ENCODE measurements around the gene SCFD2.
A peak's percentile ranks its signal among the peaks of the same experiment; 100 is the strongest.
"Not testable (repeated sequence)": the region's sequence is repeated elsewhere in the genome, so short reads cannot be mapped to it uniquely, and the experiment has no call there.

Gene SCFD2
- total RNA-seq, result 19.7 to 26.9 (median 21.1) reads per million in 3 donors

GRCh38 chr4:53365486-53366300, at the start of gene SCFD2:
Gene SCFD2, minus strand, starts transcription at chr4:53366061.
- H3K27me3 ChIP-seq (replicated peaks; ENCODE audit: control insufficient read depth, insufficient read depth, low read length, poor library complexity, severe bottlenecking), result no peaks in the 10 kb centered on the region
- H3K27ac ChIP-seq (ENCODE audit: insufficient read depth, low read length, poor library complexity, severe bottlenecking), result peak within 1 kb of the TSS; percentile 73
- peak; percentile 95 to 97 (median 96) for DNase-seq
- no peaks in the 10 kb centered on the region for H3K36me3 ChIP-seq (ENCODE audit: control insufficient read depth, insufficient read depth, low read length)
- H3K4me1 ChIP-seq (ENCODE audit: control insufficient read depth, insufficient read depth, low read length, poor library complexity, severe bottlenecking), result peaks cover 16% of the 10 kb centered on the region
- H3K4me3 ChIP-seq (ENCODE audit: insufficient read depth, low read depth, low read length, poor library complexity, severe bottlenecking), result peak within 1 kb of the TSS; percentile 83
- H3K9me3 ChIP-seq (ENCODE audit: control insufficient read depth, low read length), result no peaks in the 10 kb centered on the region

GRCh38 chr4:53409479-53409878, 43.6 kb upstream of the SCFD2 start:
- not testable (repeated sequence) for H3K36me3 ChIP-seq (ENCODE audit: control insufficient read depth, insufficient read depth, low read length); H3K4me1 ChIP-seq (ENCODE audit: control insufficient read depth, insufficient read depth, low read length, poor library complexity, severe bottlenecking); H3K27ac ChIP-seq (ENCODE audit: insufficient read depth, low read length, poor library complexity, severe bottlenecking); DNase-seq; H3K4me3 ChIP-seq (ENCODE audit: insufficient read depth, low read depth, low read length, poor library complexity, severe bottlenecking); H3K9me3 ChIP-seq (ENCODE audit: control insufficient read depth, low read length); H3K27me3 ChIP-seq (replicated peaks; ENCODE audit: control insufficient read depth, insufficient read depth, low read length, poor library complexity, severe bottlenecking)

- no peak overlapping the region for H3K4me3 ChIP-seq (ENCODE audit: insufficient read depth, low read depth, low read length, poor library complexity, severe bottlenecking)
- no peak for DNase-seq
- no peaks in the 10 kb centered on the region for H3K27me3 ChIP-seq (replicated peaks; ENCODE audit: control insufficient read depth, insufficient read depth, low read length, poor library complexity, severe bottlenecking)
- no peaks in the 10 kb centered on the region for H3K9me3 ChIP-seq (ENCODE audit: control insufficient read depth, low read length)
- H3K36me3 ChIP-seq (ENCODE audit: control insufficient read depth, insufficient read depth, low read length), result peaks cover 27% of the 10 kb centered on the region
- no peak overlapping the region for H3K27ac ChIP-seq (ENCODE audit: insufficient read depth, low read length, poor library complexity, severe bottlenecking)
- H3K4me1 ChIP-seq (ENCODE audit: control insufficient read depth, insufficient read depth, low read length, poor library complexity, severe bottlenecking), result peaks cover 17% of the 10 kb centered on the region
These were observed 14.4 kb upstream of the SCFD2 start for GRCh38 chr4:53380221-53380620.

- peaks cover 17% of the 10 kb centered on the region for H3K4me1 ChIP-seq (ENCODE audit: control insufficient read depth, insufficient read depth, low read length, poor library complexity, severe bottlenecking)
- H3K9me3 ChIP-seq (ENCODE audit: control insufficient read depth, low read length), result no peaks in the 10 kb centered on the region
- peak overlapping the region; percentile 81 for H3K4me3 ChIP-seq (ENCODE audit: insufficient read depth, low read depth, low read length, poor library complexity, severe bottlenecking)
- no peak for DNase-seq
- H3K27ac ChIP-seq (ENCODE audit: insufficient read depth, low read length, poor library complexity, severe bottlenecking), result peak overlapping the region; percentile 78
- no peaks in the 10 kb centered on the region for H3K27me3 ChIP-seq (replicated peaks; ENCODE audit: control insufficient read depth, insufficient read depth, low read length, poor library complexity, severe bottlenecking)
- peaks cover 9% of the 10 kb centered on the region for H3K36me3 ChIP-seq (ENCODE audit: control insufficient read depth, insufficient read depth, low read length)
These were observed 12.3 kb upstream of the SCFD2 start for GRCh38 chr4:53378171-53378482.

- peak within 1 kb of the TSS; percentile 81 for H3K4me3 ChIP-seq (ENCODE audit: insufficient read depth, low read depth, low read length, poor library complexity, severe bottlenecking)
- DNase-seq, result peak; percentile 90 to 94 (median 93)
- H3K27me3 ChIP-seq (replicated peaks; ENCODE audit: control insufficient read depth, insufficient read depth, low read length, poor library complexity, severe bottlenecking), result no peaks in the 10 kb centered on the region
- H3K27ac ChIP-seq (ENCODE audit: insufficient read depth, low read length, poor library complexity, severe bottlenecking), result peak within 1 kb of the TSS; percentile 78
- peaks cover 6% of the 10 kb centered on the region for H3K36me3 ChIP-seq (ENCODE audit: control insufficient read depth, insufficient read depth, low read length)
- no peaks in the 10 kb centered on the region for H3K9me3 ChIP-seq (ENCODE audit: control insufficient read depth, low read length)
- peaks cover 17% of the 10 kb centered on the region for H3K4me1 ChIP-seq (ENCODE audit: control insufficient read depth, insufficient read depth, low read length, poor library complexity, severe bottlenecking)
These were observed 11.7 kb upstream of the SCFD2 start, which contains the start of gene FIP1L1 for GRCh38 chr4:53377319-53378170. Gene FIP1L1, plus strand, starts transcription at chr4:53377641. Its CDS starts 198 bp downstream, at chr4:53377839.

GRCh38 chr4:53376900-53377299, 11.0 kb upstream of the SCFD2 start:
- DNase-seq, result no peak
- Histone ChIP-seq H3K27ac (ENCODE audit: insufficient read depth, low read length, poor library complexity, severe bottlenecking) (peak overlapping the region; percentile 78), H3K36me3 (ENCODE audit: control insufficient read depth, insufficient read depth, low read length) (no peaks in the 10 kb centered on the region), H3K4me1 (ENCODE audit: control insufficient read depth, insufficient read depth, low read length, poor library complexity, severe bottlenecking) (peaks cover 17% of the 10 kb centered on the region), H3K9me3 (ENCODE audit: control insufficient read depth, low read length) (no peaks in the 10 kb centered on the region), H3K4me3 (ENCODE audit: insufficient read depth, low read depth, low read length, poor library complexity, severe bottlenecking) (peak overlapping the region; percentile 81), H3K27me3 (replicated peaks; ENCODE audit: control insufficient read depth, insufficient read depth, low read length, poor library complexity, severe bottlenecking) (no peaks in the 10 kb centered on the region)

GRCh38 chr4:53374777-53375258, 9.0 kb upstream of the SCFD2 start:
- H3K27me3 ChIP-seq (replicated peaks; ENCODE audit: control insufficient read depth, insufficient read depth, low read length, poor library complexity, severe bottlenecking), result peaks cover 3% of the 10 kb centered on the region
- H3K27ac ChIP-seq (ENCODE audit: insufficient read depth, low read length, poor library complexity, severe bottlenecking), result no peak overlapping the region
- H3K4me3 ChIP-seq (ENCODE audit: insufficient read depth, low read depth, low read length, poor library complexity, severe bottlenecking), result no peak overlapping the region
- H3K9me3 ChIP-seq (ENCODE audit: control insufficient read depth, low read length), result no peaks in the 10 kb centered on the region
- H3K4me1 ChIP-seq (ENCODE audit: control insufficient read depth, insufficient read depth, low read length, poor library complexity, severe bottlenecking), result peaks cover 13% of the 10 kb centered on the region
- no peaks in the 10 kb centered on the region for H3K36me3 ChIP-seq (ENCODE audit: control insufficient read depth, insufficient read depth, low read length)
- no peak for DNase-seq

GRCh38 chr4:53371843-53372521, 6.1 kb upstream of the SCFD2 start:
- no peak for DNase-seq
- H3K27ac ChIP-seq (ENCODE audit: insufficient read depth, low read length, poor library complexity, severe bottlenecking), result no peak overlapping the region
- H3K27me3 ChIP-seq (replicated peaks; ENCODE audit: control insufficient read depth, insufficient read depth, low read length, poor library complexity, severe bottlenecking), result peaks cover 3% of the 10 kb centered on the region
- H3K4me3 ChIP-seq (ENCODE audit: insufficient read depth, low read depth, low read length, poor library complexity, severe bottlenecking), result no peak overlapping the region
- H3K4me1 ChIP-seq (ENCODE audit: control insufficient read depth, insufficient read depth, low read length, poor library complexity, severe bottlenecking), result peaks cover 2% of the 10 kb centered on the region
- no peaks in the 10 kb centered on the region for H3K9me3 ChIP-seq (ENCODE audit: control insufficient read depth, low read length)
- no peaks in the 10 kb centered on the region for H3K36me3 ChIP-seq (ENCODE audit: control insufficient read depth, insufficient read depth, low read length)

- Histone ChIP-seq H3K9me3 (ENCODE audit: control insufficient read depth, low read length) (no peaks in the 10 kb centered on the region), H3K4me3 (ENCODE audit: insufficient read depth, low read depth, low read length, poor library complexity, severe bottlenecking) (no peak overlapping the region), H3K27ac (ENCODE audit: insufficient read depth, low read length, poor library complexity, severe bottlenecking) (no peak overlapping the region), H3K4me1 (ENCODE audit: control insufficient read depth, insufficient read depth, low read length, poor library complexity, severe bottlenecking) (peaks cover 6% of the 10 kb centered on the region), H3K36me3 (ENCODE audit: control insufficient read depth, insufficient read depth, low read length) (no peaks in the 10 kb centered on the region), H3K27me3 (replicated peaks; ENCODE audit: control insufficient read depth, insufficient read depth, low read length, poor library complexity, severe bottlenecking) (peaks cover 3% of the 10 kb centered on the region)
- DNase-seq, result no peak
These were observed 5.2 kb upstream of the SCFD2 start for GRCh38 chr4:53371049-53371448.
